ENCODE results near the gene SNORC.
"Not testable (repeated sequence)": the region's sequence is repeated elsewhere in the genome, so short reads cannot be mapped to it uniquely, and the experiment has no call there.

Gene SNORC

DNA sequence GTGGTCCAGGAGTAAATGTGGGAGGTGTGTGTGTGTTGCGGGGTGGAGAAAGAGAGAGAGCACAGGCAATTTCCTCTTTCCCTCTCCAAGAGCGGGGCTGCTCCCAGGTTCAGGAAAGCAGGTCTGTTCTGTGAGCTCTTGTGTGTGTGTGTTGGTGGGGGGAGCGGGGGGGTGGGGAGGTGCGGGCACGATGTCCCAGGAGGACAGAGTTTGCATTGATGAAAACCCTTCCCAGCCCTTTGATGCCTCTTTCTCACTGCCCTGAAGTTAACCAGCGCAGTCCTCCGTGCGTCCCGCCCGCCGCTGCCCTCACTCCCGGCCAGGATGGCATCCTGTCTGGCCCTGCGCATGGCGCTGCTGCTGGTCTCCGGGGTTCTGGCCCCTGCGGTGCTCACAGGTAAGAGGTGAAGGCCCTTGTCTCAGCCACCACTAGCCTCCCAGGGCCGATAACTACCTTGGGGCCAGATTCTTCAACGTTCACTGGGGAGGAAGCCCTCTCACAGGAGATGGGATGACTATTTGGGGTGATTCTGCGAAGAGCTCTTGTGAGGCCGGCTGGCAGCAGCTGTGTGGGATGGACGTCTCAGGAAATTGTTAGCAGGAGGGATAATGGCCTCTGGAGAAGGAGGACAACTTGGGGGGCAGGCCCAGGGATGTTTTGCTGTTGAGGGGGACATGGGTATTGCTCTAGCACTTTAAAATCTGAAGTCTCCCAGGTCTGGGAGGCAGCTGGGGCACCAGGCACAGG is at the start of gene SNORC:
SNORC (plus strand) TSS at position 247 of the 748 bp plus-strand sequence; CDS start at position 325, 78 bp downstream.
- DNase-seq = no peak

DNA sequence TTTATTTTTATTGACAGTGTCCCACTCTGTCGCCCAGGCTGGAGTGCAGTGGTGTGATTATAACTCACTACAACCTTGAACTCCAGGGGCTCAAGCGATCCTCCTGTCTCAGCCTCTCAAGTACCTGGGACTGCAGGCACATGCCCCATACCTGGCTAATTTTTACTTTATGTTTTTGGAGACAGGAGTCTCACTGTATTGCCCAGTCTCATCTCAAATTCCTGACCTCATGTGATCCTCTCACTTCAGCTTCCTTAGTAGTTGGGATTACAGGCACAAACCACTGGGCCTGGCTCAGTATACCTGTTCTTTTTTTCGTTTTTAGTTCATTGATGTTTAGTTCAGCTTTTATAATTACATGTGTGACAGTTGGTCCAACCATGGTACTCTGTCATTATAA is 40.1 kb upstream of the SNORC start:
- no peak for DNase-seq

DNA sequence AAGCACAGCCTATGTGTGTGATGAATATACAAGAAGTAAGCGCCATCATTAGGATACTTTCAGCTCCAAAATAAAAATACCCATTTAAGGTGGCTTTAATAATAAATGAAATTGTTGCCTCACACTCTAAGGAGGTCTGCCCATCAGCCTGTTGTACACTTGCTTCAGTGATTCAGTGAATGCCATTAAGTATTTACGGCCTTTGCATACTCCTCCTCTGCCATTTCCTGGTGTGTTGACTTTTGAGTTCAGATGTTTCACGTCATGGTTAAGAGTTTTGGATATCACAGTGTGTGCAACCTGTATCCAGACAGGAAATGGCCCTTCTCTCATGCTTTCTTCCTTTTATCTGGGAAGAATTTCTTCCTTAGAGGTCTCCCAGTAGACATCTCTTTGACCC is 38.6 kb upstream of the SNORC start:
- no peak for DNase-seq

DNA sequence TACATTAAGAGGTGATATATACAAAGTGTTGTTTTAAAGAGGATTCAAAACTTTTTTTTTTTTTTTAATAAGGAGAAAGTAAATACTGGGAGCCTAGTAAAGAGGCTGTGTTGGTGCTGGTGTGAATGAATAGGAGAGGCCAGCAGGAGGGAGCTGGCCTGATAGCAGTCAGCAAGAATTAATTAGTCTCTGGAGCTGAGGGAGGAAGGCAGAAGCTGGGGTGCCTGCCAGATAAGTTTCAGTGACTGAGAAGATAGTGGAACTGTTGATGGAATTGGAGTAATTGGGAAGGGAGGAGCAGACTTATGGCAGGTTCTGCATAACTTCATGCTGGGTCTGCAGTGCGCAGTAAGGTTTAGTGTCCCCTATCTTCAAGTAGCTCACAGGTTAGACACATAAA is 36.2 kb upstream of the SNORC start:
- no peak for DNase-seq

DNA sequence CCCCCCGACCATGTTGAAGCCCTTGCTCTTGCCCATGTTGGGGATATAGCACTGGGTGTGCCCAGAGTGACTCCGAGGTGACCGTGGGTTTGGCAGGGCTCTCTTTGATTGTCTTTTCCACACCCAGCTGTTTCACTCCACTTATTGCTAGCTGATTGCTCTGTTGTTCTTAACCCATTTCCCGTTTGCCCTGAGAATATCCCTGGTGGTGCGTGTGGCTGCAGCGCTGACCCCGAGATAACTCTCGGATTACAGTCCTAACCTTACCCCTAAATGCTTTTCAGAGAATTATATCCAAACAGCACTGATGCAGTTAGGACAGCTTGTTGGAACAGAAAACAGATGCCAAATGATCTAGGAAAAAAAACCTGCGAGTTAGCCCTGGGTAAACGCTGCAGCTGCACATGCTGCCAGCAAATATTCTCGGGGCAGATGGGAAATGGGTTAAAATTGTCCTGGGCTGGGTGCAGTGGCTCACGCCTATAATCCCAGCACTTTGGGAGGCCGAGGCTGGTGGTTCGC is 34.3 kb upstream of the SNORC start:
- no peak for DNase-seq

DNA sequence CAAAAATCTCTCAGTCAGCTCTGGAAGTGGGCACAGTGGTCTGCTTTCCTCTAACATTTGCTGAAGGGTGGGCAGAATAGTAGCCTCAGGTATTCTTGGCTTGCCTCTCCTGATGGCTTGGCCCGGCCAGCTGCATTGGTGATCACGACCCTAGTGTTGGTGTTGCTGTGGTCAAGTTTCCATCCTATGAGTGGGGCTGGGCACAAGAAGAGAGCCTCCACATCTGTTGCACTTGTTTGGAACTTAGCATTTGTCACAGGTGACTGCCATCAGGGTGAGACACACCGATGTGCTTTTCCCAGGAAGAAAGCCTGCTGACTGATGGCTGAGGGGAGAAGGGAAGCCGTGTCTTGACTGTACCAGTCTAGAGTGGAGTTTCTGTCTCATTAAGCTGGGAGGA is 33.1 kb upstream of the SNORC start:
- no peak for DNase-seq

DNA sequence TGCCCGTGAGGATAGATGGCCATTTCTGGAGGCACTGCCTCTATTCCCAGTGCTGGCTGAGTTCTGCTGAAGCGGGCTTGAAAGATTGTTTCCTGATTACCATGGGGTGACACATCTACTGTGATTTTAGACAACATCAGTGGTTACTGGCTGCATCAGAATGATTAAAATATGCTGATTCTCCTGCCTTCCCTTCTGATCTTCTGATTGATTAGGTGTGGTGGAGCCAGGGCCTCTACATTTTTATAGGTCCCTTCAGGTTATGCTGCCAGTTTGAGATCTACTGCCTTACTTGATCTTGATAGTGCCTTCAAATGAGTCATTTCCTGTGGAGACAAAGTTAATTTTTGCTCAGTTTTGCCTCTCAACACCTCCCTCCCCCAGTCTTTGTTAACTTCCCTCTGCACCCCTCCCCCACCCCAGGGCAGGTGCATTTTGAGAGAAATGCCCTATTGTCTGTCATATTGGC is 31.6 kb upstream of the SNORC start:
- DNase-seq = peak; percentile 28 to 34

DNA sequence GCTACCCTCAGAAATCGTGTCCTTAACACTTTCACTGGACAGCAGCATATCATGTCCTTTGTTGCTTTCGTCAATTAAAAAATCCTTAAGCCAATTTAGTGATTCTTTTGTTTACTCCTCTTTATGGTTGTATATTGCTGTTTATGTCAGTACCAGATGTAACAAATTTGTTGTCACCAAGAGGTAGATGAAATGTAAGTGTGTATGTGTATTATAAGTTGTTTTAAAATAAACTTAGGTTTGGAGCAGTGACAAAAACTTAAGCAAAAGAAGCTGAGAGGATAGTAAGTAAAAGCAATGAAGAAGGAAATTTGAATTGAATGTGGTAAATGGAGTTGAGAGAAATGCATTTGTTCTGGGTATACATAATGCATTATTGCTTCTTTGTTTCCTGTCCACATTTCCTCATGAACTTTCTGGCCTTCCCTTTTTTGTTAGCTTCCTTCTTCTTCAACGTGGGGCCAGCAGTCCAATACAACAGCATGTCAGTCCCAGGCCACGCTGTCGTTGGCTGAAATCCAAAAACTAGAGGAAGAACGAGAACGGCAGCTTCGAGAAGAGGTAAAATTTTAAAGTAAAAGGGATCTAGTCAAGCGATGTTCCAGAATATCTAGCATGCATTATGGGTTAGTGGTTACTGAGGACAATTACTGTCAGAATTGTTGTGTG is 30.5 kb upstream of the SNORC start:
- DNase-seq = no peak

DNA sequence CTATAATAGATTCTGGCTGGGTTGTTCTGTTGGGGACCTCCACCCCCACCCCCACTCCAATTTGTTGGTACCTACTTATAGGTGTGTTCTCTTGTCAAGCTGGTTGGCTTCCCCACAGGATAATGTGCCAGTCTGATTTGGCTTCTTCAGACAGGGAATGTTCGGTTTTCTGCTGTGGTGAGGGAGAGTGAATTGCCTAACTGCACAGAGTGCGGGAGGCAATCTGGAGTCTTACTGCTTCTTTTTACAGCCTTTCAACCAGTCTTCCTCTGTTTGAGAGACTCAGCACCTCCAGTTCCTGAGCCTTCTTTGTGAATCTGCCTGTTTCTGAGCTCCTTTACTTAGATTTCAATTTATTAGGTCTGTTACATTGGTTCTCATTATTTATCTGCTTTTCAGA is 27.4 kb upstream of the SNORC start:
- DNase-seq = no peak

DNA sequence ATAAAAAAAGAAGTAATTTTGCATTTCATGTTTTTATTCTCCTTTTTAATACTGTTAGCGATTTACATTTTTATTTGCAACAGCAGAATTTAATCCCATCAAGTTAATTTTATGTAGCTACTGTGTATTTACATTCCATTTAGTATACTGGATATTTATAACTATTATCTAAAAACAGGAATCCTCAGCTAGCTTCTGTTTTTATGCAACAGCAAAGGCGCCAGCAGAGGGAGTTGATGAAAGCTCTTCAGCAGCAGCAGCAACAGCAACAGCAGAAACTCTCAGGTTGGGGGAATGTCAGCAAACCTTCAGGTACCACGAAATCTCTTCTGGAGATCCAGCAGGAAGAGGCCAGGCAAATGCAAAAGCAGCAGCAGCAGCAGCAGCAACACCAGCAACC is 26.2 kb upstream of the SNORC start:
- no peak for DNase-seq

DNA sequence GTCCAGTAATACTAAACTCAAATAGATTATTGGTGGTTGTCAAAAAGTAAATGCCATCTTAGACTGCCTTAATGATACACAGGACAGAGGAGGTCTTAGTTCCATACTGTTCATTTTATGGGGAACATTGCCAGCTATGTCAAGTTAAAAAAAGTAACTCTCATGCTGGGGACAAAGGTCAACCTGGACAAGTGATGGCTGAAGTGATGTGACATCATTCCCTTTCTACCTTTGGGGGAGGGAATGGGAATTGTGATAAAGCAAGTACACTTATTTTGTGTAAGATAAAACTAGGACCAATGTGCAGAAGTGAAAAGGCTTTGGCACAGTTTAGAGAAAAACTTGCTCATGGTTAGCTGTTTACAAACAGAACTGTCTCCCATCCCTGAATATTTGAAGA is 24.0 kb upstream of the SNORC start:
- DNase-seq = no peak

DNA sequence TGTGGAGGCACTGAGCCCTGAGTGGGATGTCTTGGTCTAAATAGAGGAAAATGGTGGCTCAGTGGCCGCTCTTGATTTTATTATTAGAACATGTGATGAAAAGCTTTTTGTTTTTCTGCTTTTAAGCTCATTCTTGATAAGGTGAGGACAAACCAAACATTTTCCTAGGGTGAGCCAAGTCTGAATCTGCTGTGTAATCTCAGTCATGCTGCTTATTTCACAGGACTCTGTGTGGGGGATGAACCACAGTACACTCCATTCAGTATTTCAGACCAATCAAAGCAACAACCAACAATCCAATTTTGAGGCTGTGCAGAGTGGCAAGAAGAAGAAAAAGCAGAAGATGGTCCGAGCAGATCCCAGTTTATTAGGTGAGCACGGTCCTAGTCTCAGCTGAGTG is 20.0 kb upstream of the SNORC start:
- DNase-seq = no peak

DNA sequence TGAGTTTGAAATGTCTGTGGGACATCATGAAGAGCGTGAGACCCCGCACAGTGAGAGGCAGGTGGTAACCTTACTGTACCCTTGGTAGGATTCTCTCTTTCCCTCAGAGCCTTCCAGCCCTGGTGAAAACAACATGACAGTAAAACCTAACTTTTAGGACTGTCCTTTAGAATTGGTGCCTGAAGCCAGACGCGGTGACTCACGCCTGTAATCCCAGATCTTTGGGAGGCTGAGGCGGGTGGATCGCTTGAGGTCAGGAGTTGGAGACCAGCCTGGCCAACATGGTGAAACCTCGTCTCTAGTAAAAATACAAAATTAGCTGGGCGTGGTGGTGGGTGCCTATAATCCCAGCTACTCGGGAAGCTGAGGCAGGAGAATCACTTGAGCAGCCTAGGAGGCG is 18.0 kb upstream of the SNORC start:
- not testable (repeated sequence) for DNase-seq

DNA sequence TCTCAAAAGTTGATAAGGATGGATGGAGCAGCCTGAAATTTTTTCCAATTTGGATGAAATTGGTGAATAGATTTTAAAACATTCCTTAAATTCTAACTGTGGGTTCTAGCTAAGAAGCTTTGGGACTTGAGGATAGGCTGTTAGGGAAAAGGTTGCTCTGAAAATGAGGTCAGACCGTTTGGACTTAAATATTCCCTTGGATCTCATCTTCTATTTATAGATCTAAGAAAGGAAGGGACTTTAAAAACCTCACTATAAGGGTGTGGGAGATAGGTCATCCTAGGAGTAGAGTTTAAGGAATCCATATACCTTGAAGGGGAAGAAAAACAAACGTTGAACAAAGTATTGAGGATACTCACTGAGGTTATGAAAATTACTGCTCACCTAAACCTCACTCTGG is 17.4 kb upstream of the SNORC start:
- no peak for DNase-seq

DNA sequence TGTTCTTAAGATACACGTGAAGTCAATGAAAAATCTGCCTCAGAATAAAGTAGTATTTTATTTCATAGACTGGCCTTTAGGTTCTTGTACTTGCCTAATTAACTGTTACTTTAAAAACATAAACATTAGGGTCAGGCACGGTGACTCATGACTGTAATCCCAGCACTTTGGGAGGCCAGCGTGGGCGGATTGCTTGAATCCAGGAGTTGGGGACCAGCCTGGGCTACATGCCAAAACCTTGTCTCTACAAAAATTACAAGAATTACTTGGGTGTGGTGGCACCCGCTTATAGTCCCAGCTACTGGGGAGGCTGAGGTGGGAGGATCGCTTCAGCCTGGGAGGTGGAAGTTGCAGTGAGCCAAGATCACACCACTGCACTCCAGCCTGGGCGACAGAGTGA is 16.0 kb upstream of the SNORC start:
- no peak for DNase-seq

DNA sequence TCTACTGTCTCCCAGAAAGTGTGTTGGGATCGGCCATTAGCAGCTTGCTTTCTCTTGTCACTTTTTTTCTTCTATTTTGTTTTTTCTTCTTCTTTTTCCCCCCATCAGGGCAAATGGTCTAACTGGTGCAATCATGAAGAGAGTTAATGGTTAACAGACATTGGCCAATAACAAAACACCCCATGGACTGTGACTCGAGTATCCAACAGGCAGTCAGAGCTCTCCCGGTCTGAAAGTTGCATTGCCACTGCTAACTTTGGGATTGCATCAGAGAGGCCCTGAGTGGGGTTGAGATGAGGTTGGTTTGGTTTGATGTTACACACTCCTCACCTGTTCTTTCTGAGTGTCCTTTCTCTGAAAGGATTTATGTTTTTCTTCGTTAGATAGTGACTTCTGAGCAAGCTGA is 12.9 kb upstream of the SNORC start:
- DNase-seq = no peak

DNA sequence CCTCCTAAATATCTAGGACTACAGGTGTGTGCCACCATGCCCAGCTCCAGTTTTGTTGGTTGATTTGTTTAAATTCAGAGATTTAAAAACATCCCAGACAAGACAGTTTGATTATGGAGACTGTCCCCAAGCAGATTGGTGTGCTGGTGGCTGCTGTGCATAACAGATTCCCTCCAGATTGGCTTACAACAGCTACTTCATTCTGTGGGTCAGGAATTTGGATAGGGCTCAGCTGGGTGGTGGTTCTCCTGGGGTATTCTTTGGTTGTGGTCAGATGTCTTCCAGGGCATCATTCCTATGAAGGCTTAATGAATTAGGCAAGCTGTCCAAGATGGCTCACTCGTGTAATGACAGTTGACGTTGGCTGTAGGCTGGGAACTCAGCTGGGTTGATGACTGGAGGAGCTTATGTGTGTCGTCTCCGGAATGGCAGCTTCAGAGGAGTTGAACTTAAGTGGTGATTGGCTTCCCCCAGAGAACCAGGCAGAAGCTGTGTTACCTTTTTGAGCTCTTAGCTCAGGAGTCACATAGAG is 10.6 kb upstream of the SNORC start:
- DNase-seq = no peak

DNA sequence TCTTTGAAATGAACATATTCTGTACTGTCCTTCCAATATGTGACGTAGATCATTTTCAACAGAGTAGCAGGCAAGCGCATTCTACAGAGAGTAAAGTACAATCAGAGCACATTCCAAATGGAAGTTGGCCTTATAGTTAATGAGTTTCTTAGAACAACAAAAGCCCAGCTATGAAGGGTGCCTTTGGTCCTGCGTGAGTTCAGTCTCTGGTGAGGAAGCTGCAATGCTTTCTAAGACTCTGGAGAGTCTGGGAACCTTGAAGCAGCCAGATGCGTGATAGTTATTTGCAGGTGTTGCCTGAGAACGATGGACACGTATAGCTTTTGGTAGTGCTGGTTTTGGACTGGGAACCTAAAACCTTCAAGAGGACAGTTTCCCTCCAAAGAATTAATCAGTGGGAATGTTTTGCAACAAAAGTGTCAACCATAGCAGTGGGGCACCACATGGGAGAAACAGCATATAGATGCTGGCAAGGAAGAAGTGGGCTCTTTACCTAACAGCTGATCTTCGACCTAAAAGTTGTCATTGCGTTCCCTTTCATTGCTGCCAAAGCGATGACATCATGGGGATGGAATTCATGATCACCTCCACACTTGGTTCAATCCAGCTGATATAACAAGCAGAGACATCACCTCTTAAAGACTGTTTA is 9.3 kb upstream of the SNORC start:
- DNase-seq = no peak

DNA sequence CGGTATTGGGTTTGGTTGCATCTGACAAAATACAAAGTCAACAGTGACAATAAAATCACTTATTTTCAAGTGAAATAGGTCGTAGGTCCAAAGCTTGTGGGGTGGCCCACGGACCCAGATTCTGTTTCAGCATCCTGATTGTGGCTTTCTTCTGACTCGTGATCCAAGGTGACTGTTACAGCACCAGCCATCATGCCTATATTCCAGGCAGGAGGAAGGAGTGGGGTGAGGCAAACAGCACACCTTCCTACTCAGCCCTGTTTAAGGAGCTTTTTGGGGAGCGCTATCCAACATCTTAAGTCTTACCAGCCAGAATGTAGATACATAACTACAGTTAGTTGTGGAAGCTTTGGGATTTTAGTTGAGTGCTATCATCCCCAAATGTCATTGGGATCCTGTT is 8.7 kb upstream of the SNORC start:
- no peak for DNase-seq

DNA sequence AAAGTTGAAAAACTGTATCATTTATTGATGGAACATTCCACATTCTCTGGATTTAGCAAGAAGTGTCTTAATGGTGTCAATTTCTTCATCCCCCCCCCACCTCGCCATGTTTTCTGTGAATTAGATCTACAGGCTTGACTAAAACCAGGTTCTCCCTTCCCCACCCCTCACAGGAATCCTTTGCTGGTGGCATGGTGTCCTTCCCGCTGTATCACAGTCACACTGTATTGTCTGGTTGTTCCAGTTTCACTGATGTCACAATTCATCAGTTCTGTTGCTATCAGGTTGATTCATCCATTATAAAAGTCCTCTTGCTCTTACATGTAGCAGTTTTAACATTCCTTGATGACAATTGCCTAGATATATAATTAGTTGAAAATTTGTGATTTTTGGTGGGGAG is 6.1 kb upstream of the SNORC start:
- DNase-seq = no peak

DNA sequence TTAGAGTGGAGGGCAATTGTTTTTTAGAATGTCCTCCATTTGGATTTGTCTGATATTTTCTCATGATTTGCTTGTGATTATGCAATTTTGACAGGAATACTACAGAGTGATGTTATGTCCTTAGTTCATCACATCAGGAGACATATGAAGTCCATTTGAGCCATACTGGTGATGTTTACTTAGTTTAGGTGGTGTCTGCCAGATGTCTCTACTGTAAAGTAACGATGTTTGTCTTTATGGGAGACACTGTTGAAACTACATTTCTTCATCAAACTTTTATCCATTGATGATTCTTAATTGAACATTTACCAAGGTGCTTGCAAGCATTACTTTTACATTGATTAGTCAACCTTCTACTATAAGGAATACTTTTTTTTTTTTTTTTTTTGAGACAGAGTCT is 4.9 kb upstream of the SNORC start:
- DNase-seq = no peak

DNA sequence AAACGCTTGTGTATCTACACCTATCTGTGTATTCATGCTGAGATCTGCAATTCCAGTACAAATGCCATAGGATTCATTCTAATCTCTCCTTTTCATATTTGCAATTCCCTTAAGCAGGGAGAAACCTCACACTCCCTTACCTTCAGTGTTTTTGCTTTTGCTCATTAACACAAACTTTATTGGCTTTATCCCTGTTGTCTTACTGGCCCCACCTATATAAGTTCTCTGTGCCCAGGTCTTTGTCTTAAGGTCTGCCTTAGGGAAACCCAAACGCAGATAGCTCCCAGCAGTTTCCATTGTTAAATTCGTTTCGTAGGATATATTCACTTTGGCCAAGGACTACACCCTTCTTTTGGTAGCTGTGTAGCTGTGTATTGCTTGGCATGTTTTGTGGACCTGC is 4.0 kb upstream of the SNORC start:
- DNase-seq = no peak

DNA sequence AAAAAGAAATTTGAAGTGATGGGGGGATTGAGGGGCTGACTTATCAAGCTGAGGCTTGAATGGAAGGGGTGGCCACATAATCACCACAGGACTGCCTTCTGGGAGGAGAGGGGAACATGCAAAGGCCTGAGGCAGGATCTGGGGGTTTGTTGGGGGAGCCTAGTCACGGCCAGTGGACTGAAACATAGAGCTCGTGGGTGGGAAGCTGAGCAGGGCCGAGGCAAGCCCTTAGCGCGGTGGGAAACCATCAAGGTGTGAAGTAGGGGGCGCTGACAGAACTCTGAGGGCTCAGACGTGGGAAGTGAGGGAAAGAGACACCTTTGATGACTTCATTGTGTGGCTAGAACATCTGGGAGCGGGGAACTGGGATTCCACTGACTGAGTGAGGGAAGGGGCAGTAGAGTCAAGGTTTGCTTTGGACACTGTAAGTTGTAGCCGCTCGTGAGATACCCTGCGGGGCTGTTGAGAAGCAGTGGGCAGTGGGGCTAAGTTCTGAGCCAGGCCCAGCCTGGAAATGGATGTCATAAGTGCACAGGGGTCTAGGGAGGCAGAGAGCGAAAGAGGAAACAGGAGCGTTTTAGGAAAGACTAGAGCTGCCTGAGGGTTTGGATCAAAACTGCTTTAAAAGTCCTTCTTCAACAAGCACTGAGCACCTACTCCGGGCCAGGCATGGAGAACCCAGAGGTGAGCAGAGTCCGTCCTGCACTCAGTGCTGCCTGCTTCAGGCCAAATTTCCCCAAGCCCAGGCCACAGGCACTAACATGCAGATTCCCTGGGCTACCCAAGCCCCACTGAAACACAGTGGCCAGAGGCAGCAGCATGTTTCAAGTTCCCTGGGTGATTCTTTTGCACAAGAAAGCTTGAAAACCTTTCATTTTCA is 686 bp upstream of the SNORC start:
- no peak for DNase-seq

Data from stimulated activated CD4-positive, alpha-beta T cell treated with anti-CD3 and anti-CD28 coated beads, Interleukin-2, amount 100 ng/mL, for 48 hours (primary cell).